GM19240 (cell line): Measurements from ENCODE around the gene ZNF804A.
"Not testable (repeated sequence)": the region's sequence is repeated elsewhere in the genome, so short reads cannot be mapped to it uniquely, and the experiment has no call there.

Experiments
- DNase-seq: peaks from one replicate; pipeline ENCODE4 v3.0.0; 2011; ENCODE audit warnings: low spot score; ENCODE audit not compliant: insufficient read length

Gene ZNF804A

DNA sequence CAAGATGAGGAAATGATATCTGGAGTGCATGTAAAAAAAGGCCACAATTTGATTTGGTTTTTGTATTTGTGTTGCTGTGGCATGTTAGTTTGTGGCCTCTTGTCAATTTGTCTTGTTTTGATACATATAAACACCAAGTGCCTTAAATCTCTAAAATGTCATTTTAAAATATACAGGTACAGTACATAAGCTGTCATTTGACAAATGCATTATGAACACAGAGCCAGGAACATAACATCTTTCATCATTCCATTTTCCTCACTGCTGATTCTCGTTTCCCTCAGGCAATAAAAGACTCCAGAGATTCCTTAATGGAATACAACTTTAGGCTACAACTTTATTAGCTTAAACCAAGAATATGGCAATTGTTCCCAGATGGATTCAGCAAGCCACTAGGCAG, 217.5 kb downstream of the ZNF804A start:
- no peak for DNase-seq

DNA sequence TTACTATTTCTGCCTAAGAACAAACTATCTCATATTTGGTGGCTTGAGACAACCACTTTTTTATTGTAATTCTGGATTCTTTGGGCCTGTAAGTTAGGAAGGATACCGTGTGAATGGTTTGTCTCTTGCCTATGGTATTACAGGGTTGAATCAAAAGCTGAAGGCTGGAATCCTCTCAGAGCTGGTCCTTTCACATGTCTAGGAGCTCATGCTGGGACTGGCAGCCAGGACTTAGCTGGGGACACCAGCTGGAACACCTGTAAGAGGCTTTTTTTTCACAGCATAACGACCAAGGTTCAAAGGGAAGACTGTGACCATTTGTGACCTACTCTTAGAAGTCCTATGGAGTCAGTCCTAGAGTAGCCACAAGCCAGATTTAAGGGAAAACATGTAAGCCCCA, 226.3 kb downstream of the ZNF804A start:
- no peak for DNase-seq

DNA sequence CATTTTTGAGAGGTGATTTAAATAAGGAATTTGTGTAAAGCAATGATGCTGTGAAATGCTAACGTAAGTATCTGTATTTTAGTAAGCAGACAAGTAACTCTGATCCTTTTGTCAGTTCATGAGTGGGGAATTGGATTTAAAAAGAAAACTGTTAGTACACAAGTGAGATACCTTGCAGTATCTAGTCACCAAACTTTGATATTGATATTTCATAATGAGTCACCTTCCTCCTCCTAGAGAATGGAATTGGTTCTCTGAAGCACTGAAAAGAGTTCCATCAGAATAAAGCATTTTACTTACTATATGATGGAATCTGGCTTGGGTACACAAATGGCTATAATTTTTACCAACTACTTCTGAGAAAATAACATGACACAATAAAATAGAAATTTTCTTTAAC, 232.2 kb downstream of the ZNF804A start:
- DNase-seq = no peak

DNA sequence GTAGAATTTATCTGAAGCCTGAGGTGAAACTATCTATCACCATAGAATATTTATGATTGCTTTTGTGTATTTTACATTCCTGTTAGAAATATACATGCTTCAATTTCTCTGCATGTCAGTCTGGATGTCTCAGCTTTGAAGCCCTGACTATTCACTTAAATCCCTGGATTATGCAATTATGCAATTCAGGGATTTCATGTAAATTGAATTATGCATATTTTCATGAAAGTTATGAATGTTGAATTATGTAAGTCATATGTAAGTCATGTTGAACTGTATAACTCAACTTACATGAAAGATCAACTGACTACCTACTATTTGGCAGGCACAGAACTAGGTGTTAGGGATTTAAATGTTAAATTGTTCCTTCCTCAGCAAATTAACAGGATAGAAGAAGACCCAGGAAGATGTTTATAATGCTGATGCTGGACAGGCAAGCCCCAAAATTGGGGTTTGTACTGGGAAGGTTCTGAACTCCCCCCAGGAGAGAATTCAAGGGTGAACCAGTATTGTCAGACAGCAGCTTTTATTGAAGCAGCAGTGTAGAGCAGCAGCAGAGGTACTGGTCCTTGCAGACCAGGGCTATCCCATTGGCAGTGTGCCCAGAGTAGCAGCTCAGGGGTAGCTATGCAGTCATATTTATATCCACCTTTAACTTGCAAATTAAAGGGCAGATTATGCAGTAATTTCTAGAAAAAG, 236.5 kb downstream of the ZNF804A start:
- no peak for DNase-seq

DNA sequence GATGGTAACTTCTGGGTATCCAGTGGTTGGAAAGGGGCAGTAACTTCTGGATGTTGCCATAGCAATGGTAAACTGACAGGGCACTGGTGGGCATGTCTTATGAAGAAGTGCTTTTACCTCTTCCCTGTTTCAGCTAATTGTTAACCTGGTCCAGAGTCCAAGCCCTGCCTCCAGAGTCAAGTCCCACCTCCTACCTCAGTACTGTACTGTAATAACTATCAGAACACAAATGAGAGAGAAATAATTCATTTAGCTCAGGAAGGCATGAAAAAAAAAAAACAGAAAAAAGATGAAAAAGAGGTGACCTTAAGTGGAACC, 237.0 kb downstream of the ZNF804A start:
- no peak for DNase-seq

DNA sequence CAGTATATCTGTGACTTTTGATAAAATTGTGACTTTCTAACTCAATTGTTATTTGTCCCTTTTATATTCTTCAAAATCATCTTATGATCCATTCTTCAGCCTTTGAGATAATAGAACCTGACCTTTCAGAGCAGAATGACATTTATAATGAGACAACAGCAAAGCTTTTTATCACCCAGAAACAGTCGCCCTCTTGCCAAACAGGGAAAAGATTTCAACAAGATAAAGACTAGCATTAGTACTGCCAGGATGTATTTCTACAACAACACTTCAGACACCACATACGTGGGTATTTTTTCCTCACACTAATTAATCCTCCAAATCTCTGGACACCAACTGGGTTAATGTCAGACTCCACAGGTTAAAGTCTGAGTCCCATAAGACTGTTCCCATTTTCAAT, 249.0 kb downstream of the ZNF804A start:
- DNase-seq = no peak

DNA sequence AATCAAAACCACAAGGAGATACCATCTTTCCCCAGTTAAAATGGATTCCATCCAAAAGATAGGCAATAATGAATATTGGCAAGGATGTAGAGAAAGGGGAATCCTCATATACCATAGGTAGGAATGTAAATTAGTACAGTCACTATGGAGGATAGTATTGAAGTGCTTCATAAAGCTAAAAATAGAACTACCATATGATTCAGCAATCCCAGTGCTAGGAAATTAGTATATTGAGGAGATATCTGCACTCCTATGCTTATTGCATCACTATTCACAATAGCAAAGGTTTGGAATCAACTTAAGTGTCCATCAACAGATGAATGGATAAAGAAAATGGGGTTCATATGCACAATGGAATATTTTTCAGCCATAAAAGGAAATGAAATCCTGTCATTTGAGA, 251.2 kb downstream of the ZNF804A start:
- DNase-seq = no peak

DNA sequence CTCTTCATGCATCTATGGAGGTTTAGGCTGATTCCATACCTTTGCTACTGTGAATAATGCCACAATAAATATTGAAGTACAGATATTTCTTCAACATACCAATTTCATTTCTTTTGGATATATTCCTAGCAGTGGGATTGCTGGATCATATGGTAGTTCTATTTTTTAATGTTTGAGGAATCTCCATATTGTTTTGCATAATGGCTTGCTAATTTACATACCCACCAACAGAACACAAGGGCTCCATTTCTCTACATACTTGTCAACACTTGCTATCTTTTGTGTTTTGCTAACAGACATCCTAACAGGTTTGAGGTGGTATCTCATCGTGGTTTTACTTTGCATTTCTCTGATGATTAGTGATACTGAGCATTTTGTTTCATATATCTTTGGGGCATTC, 253.2 kb downstream of the ZNF804A start:
- DNase-seq = no peak

DNA sequence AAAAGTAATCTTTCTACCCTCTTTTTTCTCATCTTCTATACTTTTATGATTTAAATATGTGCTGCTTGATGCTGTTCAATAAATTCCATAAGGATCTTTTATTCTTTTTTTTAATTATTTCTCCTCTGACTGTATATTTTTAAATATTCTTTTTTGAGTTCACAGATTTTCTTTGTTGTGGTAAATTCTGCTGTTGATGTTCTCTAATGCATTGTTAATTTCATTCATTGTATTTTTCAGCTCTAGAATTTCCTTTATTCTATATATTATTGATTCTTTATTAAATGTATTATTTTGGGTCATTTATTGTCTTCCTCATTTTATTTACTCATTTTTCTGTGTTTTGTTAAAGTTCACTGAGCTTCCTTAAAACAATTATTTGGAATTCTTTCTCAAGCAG, 260.9 kb downstream of the ZNF804A start:
- DNase-seq = no peak

DNA sequence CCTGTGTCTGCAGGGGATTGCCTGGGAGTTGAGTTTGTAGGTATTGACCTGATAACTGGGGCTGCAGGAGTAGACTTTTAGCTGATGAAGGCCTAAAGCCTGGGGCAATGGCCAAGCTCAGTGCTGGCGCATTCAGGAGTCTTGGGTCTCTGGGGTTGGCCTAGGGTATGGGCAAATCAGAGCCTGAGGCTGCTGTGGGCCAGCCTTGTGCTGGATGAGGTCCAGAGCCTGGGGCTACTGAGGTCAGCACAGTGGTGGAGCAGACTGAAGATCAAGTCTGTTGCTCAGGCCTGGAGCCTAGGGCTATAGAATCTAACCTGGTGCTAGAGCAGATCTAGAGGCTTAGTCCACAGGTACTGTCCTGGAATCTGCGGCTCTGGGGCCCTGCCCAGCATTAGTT, 262.4 kb downstream of the ZNF804A start:
- no peak for DNase-seq

DNA sequence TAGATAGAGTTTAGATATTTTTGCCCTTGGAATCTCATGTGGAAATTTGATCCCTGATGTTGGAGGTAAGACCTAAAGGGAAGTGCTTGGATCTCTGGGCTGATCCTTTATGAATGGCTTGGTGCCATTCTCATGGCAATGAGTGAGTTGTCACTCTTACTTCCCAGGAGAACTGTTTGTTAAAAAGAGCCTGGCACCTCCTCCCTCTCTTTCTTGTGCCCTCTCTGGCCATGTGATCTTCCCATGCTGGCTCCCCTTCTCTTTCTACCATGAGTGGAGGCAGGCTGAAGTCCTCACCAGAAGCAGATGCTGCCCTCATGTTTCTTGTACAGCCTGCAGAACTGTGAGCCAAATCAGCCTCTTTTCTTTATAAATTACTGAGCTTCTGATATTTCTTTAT, 276.9 kb downstream of the ZNF804A start:
- DNase-seq = no peak

DNA sequence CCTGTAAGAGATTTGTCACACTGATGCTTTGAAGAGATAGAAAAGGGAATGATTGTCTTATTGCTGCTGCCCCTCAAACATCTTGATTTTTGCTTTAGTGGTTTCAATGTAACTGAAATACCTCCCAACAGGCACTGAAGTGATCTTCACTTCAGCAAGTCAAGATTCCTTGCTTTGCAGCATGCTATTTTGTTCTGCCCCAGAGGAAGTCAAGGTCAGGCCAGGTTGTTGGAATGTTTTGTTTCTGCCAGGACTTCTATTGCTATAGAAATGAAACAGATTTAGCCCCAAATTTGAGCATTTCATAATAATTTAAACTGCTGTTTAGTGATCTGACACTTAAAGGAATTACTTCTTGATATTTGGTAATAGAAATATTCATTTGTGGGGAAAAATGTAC, 277.6 kb downstream of the ZNF804A start:
- no peak for DNase-seq

DNA sequence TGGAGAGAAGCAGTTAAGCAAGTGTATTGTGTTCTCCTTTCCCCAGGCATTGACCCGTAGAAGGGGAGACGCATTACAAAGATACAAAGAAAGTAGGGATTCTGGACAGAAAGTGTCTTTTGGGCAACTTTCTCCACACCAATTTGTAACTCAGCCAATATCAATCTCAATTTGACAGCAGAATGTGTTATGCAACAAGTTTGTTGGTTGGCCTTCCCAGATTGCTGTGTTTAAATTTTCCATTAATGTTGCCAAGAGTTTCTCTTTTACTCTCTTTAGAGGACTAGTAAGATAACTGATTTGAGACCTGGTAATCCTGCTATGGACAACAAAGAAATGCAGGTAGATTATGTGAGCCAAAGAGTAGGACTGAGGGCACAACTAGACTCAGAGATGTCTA, 279.6 kb downstream of the ZNF804A start:
- DNase-seq = no peak

DNA sequence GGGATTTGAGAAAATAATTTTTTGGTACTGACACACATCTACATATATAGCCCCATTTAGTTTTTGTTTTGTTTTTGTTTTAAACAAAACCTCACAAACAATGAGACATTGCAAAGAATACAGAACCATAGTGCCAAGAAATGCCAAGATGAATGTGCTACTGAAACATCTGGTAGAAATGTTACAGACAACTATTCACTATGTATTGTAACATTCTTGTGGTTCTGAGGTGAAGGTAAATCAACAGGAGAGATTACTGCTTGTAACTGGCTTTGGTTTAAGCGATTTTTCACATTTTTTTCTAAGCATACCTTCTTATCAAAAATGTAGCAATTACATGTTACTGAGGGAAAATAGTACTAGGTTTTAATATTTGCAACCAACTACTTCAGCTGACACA, 281.3 kb downstream of the ZNF804A start:
- no peak for DNase-seq

DNA sequence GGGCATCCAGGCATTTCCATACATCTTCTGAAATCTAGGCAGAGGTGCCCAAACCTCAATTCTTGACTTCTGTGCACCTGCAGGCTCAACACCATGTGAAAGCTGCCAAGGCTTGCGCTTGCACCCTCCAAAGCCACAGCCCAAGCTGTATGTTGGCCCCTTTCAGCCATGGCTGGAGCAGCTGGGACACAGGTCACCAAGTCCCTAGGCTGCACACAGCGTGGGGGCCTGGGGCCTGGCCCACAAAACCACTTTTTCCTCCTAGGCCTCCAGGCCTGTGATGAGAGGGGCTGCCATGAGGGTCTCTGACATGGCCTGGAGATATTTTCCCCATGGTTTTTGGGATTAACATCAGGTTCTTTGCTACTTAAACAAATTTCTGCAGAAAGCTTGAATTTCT, 288.3 kb downstream of the ZNF804A start:
- DNase-seq = not testable (repeated sequence)

DNA sequence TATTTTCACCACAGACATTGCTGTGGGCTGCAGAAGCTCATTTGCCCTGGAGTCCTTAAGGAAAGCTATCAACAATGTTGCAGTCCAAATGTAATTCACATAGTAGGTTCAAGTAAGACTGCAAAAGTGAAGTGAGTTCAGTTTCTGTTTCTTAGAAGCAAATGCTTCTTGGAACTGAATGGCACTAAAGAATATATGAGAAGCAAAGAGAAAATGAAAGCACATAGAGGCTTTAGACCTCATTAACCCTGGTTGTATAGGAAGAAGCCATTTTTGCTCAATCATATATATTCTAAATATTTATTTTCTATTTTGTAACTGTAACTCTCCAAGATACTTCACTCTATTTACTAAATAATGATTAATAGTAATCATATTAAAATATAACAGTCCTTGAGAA, 292.0 kb downstream of the ZNF804A start:
- no peak for DNase-seq

DNA sequence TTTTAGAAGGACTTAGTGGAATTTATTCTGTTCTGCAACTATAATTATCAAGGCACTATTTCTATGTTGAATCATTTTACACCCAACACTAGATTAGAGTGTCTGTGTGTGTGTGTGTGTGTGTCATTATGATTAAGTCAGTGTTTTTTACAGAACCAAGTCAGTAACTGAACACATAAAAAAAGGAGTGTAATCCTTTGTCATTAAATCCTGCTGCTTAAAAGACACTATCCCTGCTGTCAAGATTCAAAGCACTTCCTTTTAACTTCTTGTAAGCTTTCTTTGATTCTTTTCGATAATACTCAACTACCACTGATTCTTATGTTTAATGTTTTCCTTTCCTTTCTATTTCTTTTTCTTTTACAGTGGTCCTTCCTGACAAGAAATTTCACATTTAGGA, 306.7 kb downstream of the ZNF804A start:
- DNase-seq = no peak

DNA sequence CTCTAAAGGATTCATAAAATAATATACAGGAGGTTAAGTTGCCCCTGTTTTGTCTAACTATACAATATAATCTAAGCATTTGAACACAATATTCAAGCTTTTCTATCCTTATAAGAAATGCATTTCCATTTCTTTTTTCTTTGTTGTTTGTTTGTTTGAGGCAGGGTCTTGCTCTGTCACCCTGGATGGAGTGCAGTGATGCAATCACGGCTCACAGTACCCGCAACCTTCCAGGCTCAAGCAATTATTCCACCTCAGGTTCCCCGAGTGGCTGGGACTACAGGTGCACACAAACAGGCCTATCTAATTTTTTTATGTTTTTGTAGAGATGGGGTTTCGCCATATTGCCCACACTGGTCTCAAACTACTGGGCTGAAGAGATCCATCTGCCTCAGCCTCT, 307.8 kb downstream of the ZNF804A start:
- no peak for DNase-seq

DNA sequence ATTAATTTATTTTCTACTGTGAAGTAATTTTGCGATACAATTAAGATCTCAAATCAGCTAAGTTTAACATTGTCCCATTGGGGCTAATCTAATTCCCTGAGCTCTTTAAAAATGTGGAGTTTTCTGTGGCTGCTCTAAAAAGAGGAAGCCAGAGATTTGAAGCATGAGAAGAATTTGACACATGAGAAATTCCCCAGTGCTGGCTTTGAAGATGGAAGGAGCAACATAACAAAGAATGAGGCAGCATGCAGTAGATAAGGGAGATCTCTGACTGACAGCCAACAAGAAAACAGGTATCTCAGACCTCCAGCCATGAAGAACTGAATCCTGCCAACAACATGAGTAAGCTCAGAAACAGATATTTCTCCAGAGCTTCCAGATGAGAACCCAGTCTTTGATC, 308.4 kb downstream of the ZNF804A start:
- DNase-seq = no peak

DNA sequence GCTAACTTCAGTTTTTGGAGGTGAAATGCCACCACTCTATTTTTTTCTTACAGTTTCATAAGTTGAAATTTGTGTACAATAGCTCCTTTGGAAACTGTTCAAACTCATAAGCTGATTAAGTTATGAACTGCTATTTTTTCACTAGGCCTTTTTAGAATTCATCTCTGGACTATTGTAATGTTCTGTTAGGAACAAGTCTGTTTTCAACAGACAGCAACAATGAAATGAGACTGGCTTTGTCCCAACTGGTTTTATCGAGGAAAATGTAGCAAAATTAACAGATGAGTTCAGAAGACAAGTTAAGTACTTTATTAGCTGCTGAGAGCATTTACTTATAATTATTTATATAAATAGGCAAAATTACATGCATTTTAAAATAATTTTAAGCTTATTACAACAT, 310.6 kb downstream of the ZNF804A start:
- DNase-seq = no peak

DNA sequence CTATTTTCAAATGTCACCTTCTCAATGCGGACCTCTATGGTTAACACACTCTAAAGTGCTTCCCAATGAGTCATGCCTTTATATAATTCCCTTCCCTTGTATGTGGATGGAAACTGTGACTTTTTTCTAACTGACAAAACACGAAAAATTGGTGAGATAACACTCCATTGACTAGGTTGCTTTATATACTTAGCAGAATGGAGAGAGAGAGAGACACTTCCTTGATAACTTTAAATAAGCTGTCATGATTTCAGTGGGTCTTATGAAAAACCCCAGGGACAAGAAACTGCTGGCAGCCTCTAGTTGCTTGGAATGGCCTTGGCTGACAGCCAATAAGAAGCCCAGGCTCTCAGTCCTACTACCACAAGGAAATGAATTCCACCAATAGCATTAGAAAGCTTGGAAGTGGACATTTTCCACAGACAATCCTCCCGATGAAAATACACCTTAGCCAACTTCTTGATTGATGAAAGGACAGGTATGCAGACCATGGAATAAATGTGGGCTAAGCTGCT, 322.2 kb downstream of the ZNF804A start:
- DNase-seq = no peak

DNA sequence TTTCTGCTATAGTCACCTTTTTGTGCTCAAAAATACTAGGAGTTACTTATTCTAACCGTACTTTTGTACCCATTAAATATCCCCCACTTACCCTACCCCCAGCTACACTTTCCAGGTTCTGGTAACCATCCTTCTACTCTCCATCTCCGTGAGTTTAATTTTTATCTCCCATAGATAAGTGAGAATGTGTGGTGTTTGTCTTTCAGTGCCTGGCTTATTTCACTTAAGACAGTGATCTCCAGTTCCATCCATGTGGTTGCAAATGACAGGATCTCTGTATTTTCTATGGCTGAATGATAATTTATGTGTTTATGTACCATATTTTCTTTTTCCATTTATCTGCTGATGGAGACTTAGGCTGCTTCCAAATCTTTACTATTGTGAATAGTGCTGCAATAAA, 323.3 kb downstream of the ZNF804A start:
- DNase-seq = no peak

DNA sequence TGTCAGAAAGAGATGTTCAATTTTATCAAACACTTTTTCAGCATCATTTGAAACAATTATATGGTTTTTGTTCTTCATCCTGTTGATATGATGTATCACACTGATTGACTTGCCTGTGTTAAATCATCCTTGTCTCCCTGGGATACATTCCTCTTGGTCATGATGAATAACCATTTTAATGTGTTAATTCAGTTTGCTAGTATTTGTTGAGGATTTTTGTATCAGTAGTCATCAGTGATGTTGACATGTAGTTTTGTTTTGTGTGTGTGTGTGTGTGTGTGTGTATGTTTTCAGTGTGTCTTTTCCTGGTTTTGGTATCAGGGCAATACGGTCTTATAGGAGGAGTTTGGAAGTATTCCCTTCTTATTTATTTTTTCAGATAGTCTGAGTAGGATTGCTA, 325.4 kb downstream of the ZNF804A start:
- DNase-seq = no peak

DNA sequence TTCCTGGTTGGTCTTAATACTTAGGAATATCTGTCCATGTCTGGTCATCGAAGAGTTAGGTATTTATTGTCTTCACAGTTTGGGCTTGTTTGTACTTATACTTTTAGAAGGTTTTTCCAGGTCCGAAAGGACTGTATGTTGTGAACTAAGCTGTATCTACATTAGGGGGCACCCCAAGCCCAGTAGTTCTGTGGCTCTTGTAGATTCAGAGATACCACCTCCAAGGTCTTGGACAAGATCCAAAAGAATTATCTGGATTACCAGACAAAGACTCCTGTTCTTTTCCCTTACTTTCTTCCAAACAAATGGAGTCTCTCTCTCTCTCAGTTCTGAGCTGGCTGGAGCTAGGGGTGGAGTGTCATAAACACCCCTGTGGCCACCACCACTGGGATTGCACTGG, 328.7 kb downstream of the ZNF804A start:
- no peak for DNase-seq
